GM12878 (cell line): ENCODE results near the gene HOXC12. TPM values are rescaled to one million over a fixed set of nuclear protein-coding genes. Genes with fewer than 3 reads are reported as not detected.
A peak's percentile ranks its signal among the peaks of the same experiment; 100 is the strongest.

ENCODE experiments used
- ATAC-seq: fragments of 200-7000 bp; cut with Tn5 transposase; 3 replicates; pipeline ENCODE4 v1.9.1; 2020; ENCODE audit warnings: mild to moderate bottlenecking, moderate library complexity
- BruUV-seq: library from RNA; stranded (reverse); fragments of 400-500 nt; replicated peaks from 2 replicates; lab custom pipeline; 2021; lab: Mats Ljungman, UMichigan
- CTCF ChIA-PET: fragments of 300-600 bp; sonication (Branson Sonifier 250); formaldehyde crosslinking; extraction: SDS; loops from one replicate; lab custom pipeline; 2021; ENCODE audit warnings: inconsistent platforms; lab: Yijun Ruan, JAX
- POLR2A ChIA-PET: fragments of 350-600 bp; formaldehyde crosslinking; extraction: SDS; loops from one replicate; lab custom pipeline; 2021; ENCODE audit warnings: inconsistent platforms; lab: Charles Lee
- RAD21 ChIA-PET: fragments of 300-600 bp; sonication (Branson Sonifier 250); formaldehyde crosslinking; loops from one replicate; lab custom pipeline; 2023; ENCODE audit warnings: antibody characterized with exemption; ENCODE audit not compliant: unreplicated experiment; lab: Charles Lee
- SMC1A ChIA-PET: fragments of 300-600 bp; sonication (Branson Sonifier 250); formaldehyde crosslinking; loops from one replicate; lab custom pipeline; 2023; ENCODE audit not compliant: unreplicated experiment, uncharacterized antibody; lab: Charles Lee
- DNase-seq: peaks from one replicate; pipeline ENCODE4 v3.0.0-alpha.2; 2011; ENCODE audit warnings: low read depth, low spot score
- FAIRE-seq: peaks from 3 replicates; lab custom pipeline; 2011; peaks lifted over from hg19 to GRCh38; lab: Jason Lieb, UNC
- H2AFZ ChIP-seq: 2 replicates; pipeline ENCODE4 v1.6.0; 2011; ENCODE audit warnings: low read depth, low read length, control low read depth; ENCODE audit not compliant: control insufficient read depth
- H3K27ac ChIP-seq: 2 replicates; pipeline ENCODE4 v1.5.1; 2011; ENCODE audit warnings: control low read depth; ENCODE audit not compliant: control insufficient read depth, insufficient read depth
- H3K27me3 ChIP-seq, 2 experiments: replicated peaks in 1 of 2; 2 replicates each; pipeline versions ENCODE4 v1.6.0 to v1.6.1; 2011; ENCODE audit warnings: low read length in 1 of 2; ENCODE audit not compliant: control insufficient read depth in 2 of 2, insufficient read depth in 2 of 2
- H3K36me3 ChIP-seq, 2 experiments: 2 replicates each; pipeline ENCODE4 v1.5.1; 2011; ENCODE audit warnings: low read length in 1 of 2; ENCODE audit not compliant: control insufficient read depth in 2 of 2, insufficient read depth in 2 of 2
- H3K4me1 ChIP-seq: 2 replicates; pipeline ENCODE4 v1.6.1; 2011; ENCODE audit warnings: mild to moderate bottlenecking, low read length, moderate library complexity, mixed read lengths; ENCODE audit not compliant: control insufficient read depth, insufficient read depth
- H3K4me2 ChIP-seq: 2 replicates; pipeline ENCODE4 v1.6.0; 2011; ENCODE audit warnings: control low read depth; ENCODE audit not compliant: control insufficient read depth, insufficient read depth
- H3K4me3 ChIP-seq: fragments of 200-600 bp; sonication (generic); 2 replicates; pipeline ENCODE4 v1.5.1; 2016
- H3K79me2 ChIP-seq: 2 replicates; pipeline ENCODE4 v1.6.0; 2011; ENCODE audit warnings: low read length; ENCODE audit not compliant: control insufficient read depth, insufficient read depth
- H3K9ac ChIP-seq: 2 replicates; pipeline ENCODE4 v1.8.0; 2011; ENCODE audit warnings: low read length, control low read depth, mixed read lengths; ENCODE audit not compliant: control insufficient read depth, insufficient read depth
- H3K9me3 ChIP-seq: replicated peaks from 3 replicates; pipeline ENCODE4 v1.5.1; 2011; ENCODE audit warnings: mild to moderate bottlenecking, low read length; ENCODE audit not compliant: control insufficient read depth, insufficient read depth
- H4K20me1 ChIP-seq: 2 replicates; pipeline ENCODE4 v1.6.0; 2011; ENCODE audit not compliant: control insufficient read depth, insufficient read depth
- EZH2 ChIP-seq: IDR thresholded peaks from 2 replicates; pipeline ENCODE4 v1.6.1; 2012; ENCODE audit warnings: low read depth, mild to moderate bottlenecking, control low read depth, inconsistent platforms, low read length, borderline replicate concordance; ENCODE audit not compliant: control insufficient read depth
- WGBS: methylation state at CpG from one replicate; pipeline ENCODE4 v1.1.6; 2016; ENCODE audit warnings: low lambda C conversion rate; ENCODE audit not compliant: insufficient replicate concordance, insufficient coverage; ENCODE audit errors: missing lambda C conversion rate; 5-methylcytosine and 5-hydroxymethylcytosine counted together
- in situ Hi-C: fragments of 300-500 bp; cut with MboI; formaldehyde crosslinking; loops from 9 replicates; pipeline ENCODE4 v1.14.3; 2018; ENCODE audit warnings: mixed read lengths
- intact Hi-C: fragments of 100-400 bp; cut with micrococcal nuclease; formaldehyde crosslinking; loops from one replicate; pipeline ENCODE4 v1.14.2; 2022; ENCODE audit not compliant: unreplicated experiment
- polyA plus RNA-seq, 11 experiments: library from polyadenylated mRNA; depleted of rRNA in 4 of 11; unstranded in 6 of 11; stranded (reverse) in 5 of 11; fragments of >200 nt; fragmentation: Nextera tagmentation in 4 of 11; fragmentation: Illumina TruSeq in 1 of 11; extraction: Ambion mirVana in 4 of 11; extraction: Trizol in 1 of 11; gene quantifications; 1 replicate in 1 of 11; 2 replicates in 10 of 11; pipeline versions ENCODE4 v1.2.1 to v1.2.3, GENCODE V29; 2011 to 2016; ENCODE audit warnings: inconsistent platforms in 2 of 11, missing spikeins in 2 of 11, low read depth in 1 of 11
- total RNA-seq, 4 experiments: library from RNA; depleted of rRNA in 3 of 4; stranded (reverse); fragments of >200 nt in 3 of 4; fragmentation: Illumina TruSeq in 1 of 4; extraction: Trizol in 1 of 4; gene quantifications; 2 replicates each; pipeline versions ENCODE4 v1.2.1 to v1.2.3, GENCODE V29; 2013 to 2021
- TF ChIP-seq, protein P1 (sequence below), 3 experiments: IDR thresholded peaks in 2 of 3; conservative IDR thresholded peaks in 1 of 3; 2 replicates each; pipeline ENCODE4 v1.5.1; 2011; ENCODE audit warnings: low read depth in 3 of 3, low read length in 3 of 3, mild to moderate bottlenecking in 3 of 3, control low read depth in 2 of 3, moderate library complexity in 2 of 3, inconsistent platforms in 1 of 3, mixed read lengths in 1 of 3; ENCODE audit not compliant: control insufficient read depth in 2 of 3, insufficient read depth in 1 of 3; ENCODE audit errors: extremely low read depth in 1 of 3

Gene HOXC12
- total and polyA plus RNA-seq, 10 of the 15 experiments (the other 5 are each of a cell fraction or from before 2014, with no cell fraction given) = not detected

- Histone ChIP-seq H3K4me1 (peaks cover 7% of the 10 kb centered on the region), H3K9ac (no peak overlapping the region), H3K4me3 (no peak overlapping the region), H3K79me2 (no peaks in the 10 kb centered on the region), H4K20me1 (no peaks in the 10 kb centered on the region), H3K27me3 (peaks cover 20 to 50% of the 10 kb centered on the region in 2 experiments), H3K27ac (no peak overlapping the region), H2AFZ (no peak overlapping the region), H3K36me3 (no peaks in the 10 kb centered on the region), H3K9me3 (no peaks in the 10 kb centered on the region), H3K4me2 (no peak overlapping the region)
- in situ Hi-C loops = no loop called here
- POLR2A ChIA-PET = interaction anchor here (0.6 kb wide), 2 partner anchors 12 to 20 kb away, joined by 3 to 6 read pairs; no protein-coding TSS in a partner anchor
- no TSS peak for BruUV-seq
- RAD21 ChIA-PET = interaction anchor here (0.7 kb wide), 1 partner anchor 25 kb away, joined by 3 read pairs; no protein-coding TSS in a partner anchor
- DNase-seq (no peak), ATAC-seq (no peak), FAIRE-seq (no peak)
- CTCF ChIA-PET = interaction anchor here (1.0 to 4.2 kb wide), 9 partner anchors 9 to 233 kb away, joined by 3 to 20 read pairs (median 4); partner anchors contain the start of genes HOXC5 and SMUG1
- WGBS = 6% methylated on average over 11 of the region's 11 CpGs
- SMC1A ChIA-PET = interaction anchor here (0.8 to 1.3 kb wide), 4 partner anchors 34 to 209 kb away, joined by 3 read pairs; partner anchors contain the start of gene HOXC5
- TF ChIP-seq EZH2 = peak; percentile 17; the same call in 1 of the 2 replicates
- TF ChIP-seq, protein P1, sequence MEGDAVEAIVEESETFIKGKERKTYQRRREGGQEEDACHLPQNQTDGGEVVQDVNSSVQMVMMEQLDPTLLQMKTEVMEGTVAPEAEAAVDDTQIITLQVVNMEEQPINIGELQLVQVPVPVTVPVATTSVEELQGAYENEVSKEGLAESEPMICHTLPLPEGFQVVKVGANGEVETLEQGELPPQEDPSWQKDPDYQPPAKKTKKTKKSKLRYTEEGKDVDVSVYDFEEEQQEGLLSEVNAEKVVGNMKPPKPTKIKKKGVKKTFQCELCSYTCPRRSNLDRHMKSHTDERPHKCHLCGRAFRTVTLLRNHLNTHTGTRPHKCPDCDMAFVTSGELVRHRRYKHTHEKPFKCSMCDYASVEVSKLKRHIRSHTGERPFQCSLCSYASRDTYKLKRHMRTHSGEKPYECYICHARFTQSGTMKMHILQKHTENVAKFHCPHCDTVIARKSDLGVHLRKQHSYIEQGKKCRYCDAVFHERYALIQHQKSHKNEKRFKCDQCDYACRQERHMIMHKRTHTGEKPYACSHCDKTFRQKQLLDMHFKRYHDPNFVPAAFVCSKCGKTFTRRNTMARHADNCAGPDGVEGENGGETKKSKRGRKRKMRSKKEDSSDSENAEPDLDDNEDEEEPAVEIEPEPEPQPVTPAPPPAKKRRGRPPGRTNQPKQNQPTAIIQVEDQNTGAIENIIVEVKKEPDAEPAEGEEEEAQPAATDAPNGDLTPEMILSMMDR (IDR thresholded peaks at IDR 0.05 in 2 of 3, conservative IDR thresholded peaks at IDR 0.05 in 1 of 3; ENCODE audit: control insufficient read depth in 2 of 3, extremely low read depth in 1 of 3, insufficient read depth in 1 of 3, low read depth in 3 of 3, low read length in 3 of 3) = no peak
- intact Hi-C loops = no loop called here
Observed at GRCh38 chr12:53998110-53998899, 43.6 kb downstream of the HOXC12 start.
